ENCODE results near the gene GRAMD2B.

GRCh38 chr5:126511961-126512360, 88.8 kb downstream of the GRAMD2B start:
- TF ChIP-seq CTCF (IDR thresholded peaks at IDR 0.05; ENCODE audit: poor library complexity, severe bottlenecking) (no peak), POLR2AphosphoS5 (IDR thresholded peaks at IDR 0.05) (no peak), MXI1 (conservative IDR thresholded peaks at IDR 0.05; ENCODE audit: poor library complexity, severe bottlenecking) (no peak), EP300 (conservative IDR thresholded peaks at IDR 0.05; ENCODE audit: poor library complexity, severe bottlenecking) (no peak), EZH2 (IDR thresholded peaks at IDR 0.05; ENCODE audit: borderline replicate concordance, insufficient read depth, low read length, poor library complexity, severe bottlenecking) (no peak), TAF1 (IDR thresholded peaks at IDR 0.05; ENCODE audit: low read depth) (no peak), SMC3 (conservative IDR thresholded peaks at IDR 0.05; ENCODE audit: poor library complexity) (no peak)
